Adipocyte (in vitro differentiated cells): ENCODE measurements around the gene BRK1.
A peak's percentile ranks its signal among the peaks of the same experiment; 100 is the strongest.
"Not testable (repeated sequence)": the region's sequence is repeated elsewhere in the genome, so short reads cannot be mapped to it uniquely, and the experiment has no call there.

ENCODE experiments used
- DNase-seq: peaks from one replicate; pipeline ENCODE4 v3.0.0-alpha.2; 2015; ENCODE audit warnings: low read depth
- H3K27me3 ChIP-seq: replicated peaks from 2 replicates; pipeline ENCODE4 v1.7.0; 2013; ENCODE audit warnings: mild to moderate bottlenecking, low read length, moderate library complexity; ENCODE audit not compliant: control insufficient read depth, insufficient read depth
- H3K36me3 ChIP-seq: 2 replicates; pipeline ENCODE4 v1.7.0; 2013; ENCODE audit warnings: low read length, mild to moderate bottlenecking, moderate library complexity; ENCODE audit not compliant: control insufficient read depth, insufficient read depth, severe bottlenecking
- H3K4me1 ChIP-seq: 2 replicates; pipeline ENCODE4 v1.7.0; 2013; ENCODE audit warnings: mild to moderate bottlenecking, low read length, moderate library complexity; ENCODE audit not compliant: control insufficient read depth, insufficient read depth
- H3K4me3 ChIP-seq: 2 replicates; pipeline ENCODE4 v1.7.0; 2013; ENCODE audit warnings: mild to moderate bottlenecking, low read length, moderate library complexity
- H3K9ac ChIP-seq: 2 replicates; pipeline ENCODE4 v1.7.0; 2013; ENCODE audit warnings: mild to moderate bottlenecking, low read length, moderate library complexity
- H3K9me3 ChIP-seq: 2 replicates; pipeline ENCODE4 v1.7.0; 2013; ENCODE audit warnings: mild to moderate bottlenecking, low read length, moderate library complexity; ENCODE audit not compliant: control insufficient read depth

BRK1 gene

DNA sequence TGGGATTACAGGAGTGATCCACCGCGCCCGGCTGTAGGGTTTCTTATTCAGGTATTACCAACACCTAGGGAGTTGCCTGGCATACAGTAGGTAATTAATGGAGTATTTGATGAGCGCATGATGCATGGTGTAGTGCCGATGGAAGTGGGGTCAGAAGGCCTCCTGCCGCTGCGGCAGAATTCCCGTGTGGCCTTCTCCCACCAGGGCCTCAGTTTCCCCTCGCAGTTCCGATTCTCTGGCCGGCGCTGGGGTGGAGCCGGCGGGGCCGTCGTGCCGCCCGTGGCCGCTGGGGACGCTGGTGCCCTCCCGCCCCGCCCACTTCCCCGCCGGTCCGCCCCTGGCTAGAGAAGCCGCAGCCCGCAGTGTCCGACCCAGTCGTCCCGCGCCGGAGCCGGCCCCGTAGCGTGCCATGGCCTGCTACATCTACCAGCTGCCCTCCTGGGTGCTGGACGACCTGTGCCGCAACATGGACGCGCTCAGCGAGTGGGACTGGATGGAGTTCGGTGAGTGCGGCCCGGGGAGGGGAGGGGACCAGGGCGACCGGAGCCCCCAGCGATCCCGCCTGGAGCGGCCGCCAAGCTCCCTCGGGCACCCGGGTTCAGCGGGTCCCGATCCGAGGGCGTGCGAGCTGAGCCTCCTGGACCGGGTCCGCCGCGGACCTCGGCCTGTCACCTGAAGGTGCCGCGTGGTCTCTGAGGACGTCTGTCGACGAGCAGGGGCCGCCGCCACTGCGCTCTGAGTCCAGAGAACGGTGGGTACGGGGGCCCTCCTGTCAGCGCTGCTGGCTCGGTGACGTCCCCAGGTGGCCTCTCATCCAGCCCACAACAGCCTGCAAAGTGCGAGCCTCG, 49.3 kb downstream of the BRK1 start, which contains the start of gene IRAK2:
IRAK2 (plus strand) TSS at position 374 of the 848 bp plus-strand sequence; CDS start at position 410, 36 bp downstream.
- no peaks in the 10 kb centered on the region for H3K27me3 ChIP-seq
- peak within 1 kb of the TSS; percentile 94 for H3K9ac ChIP-seq
- peak; percentile 91 for DNase-seq
- peaks cover 18% of the 10 kb centered on the region for H3K4me1 ChIP-seq
- no peaks in the 10 kb centered on the region for H3K9me3 ChIP-seq
- peak within 1 kb of the TSS; percentile 96 for H3K4me3 ChIP-seq
- no peaks in the 10 kb centered on the region for H3K36me3 ChIP-seq

DNA sequence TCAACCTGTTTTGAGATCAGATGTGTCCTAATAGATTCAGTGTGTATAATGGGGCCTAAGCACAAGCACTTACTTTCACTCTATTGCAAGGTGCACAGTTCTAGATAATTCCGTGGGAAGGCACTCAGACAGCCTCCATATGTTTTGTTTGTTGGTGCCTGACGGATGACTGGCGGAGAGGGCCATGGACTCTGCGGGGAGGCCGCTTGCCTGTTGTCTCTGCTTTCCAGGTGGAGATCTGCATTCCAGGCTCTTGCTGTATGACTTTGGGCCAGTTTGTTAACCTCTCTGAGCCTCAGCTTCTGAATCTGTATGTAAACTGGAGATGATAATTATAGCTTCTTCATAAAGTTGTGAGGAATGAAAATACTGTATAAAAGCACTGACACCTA, 50.7 kb downstream of the BRK1 start:
- Histone ChIP-seq H3K9me3 (no peaks in the 10 kb centered on the region), H3K4me3 (peak overlapping the region; percentile 14), H3K27me3 (no peaks in the 10 kb centered on the region)

DNA sequence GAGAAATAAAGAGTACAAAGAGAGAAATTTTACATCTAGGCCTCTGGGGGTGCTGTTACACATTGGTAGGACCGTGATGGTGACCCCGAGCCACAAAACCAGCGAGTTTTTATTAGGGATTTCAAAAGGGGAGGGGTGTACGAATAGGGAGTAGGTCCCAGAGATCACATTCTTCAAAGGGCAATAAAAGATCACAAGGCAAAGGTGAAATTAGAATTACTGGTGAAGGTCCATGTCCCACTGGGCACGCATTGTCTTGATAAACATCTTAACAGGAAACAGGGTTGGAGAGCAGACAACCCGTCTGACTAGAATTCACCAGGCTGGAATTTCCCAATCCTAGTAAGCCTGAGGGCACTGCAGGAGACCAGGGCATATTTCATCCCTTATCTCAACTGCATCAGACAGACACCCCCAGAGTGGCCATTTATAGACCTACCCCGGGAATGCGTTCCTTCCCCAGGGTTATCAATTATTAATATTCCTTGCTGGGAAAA, 53.6 kb downstream of the BRK1 start:
- H3K27me3 ChIP-seq: no peaks in the 10 kb centered on the region
- peaks cover 19% of the 10 kb centered on the region for H3K4me1 ChIP-seq
- H3K36me3 ChIP-seq: no peaks in the 10 kb centered on the region
- H3K4me3 ChIP-seq: no peak overlapping the region
- no peak for DNase-seq
- no peak overlapping the region for H3K9ac ChIP-seq
- no peaks in the 10 kb centered on the region for H3K9me3 ChIP-seq

More for the DNA sequence above, 50.7 kb downstream of the BRK1 start:
- peaks cover 9% of the 10 kb centered on the region for H3K4me1 ChIP-seq
- H3K9ac ChIP-seq: no peak overlapping the region
- no peak for DNase-seq
- no peaks in the 10 kb centered on the region for H3K36me3 ChIP-seq

DNA sequence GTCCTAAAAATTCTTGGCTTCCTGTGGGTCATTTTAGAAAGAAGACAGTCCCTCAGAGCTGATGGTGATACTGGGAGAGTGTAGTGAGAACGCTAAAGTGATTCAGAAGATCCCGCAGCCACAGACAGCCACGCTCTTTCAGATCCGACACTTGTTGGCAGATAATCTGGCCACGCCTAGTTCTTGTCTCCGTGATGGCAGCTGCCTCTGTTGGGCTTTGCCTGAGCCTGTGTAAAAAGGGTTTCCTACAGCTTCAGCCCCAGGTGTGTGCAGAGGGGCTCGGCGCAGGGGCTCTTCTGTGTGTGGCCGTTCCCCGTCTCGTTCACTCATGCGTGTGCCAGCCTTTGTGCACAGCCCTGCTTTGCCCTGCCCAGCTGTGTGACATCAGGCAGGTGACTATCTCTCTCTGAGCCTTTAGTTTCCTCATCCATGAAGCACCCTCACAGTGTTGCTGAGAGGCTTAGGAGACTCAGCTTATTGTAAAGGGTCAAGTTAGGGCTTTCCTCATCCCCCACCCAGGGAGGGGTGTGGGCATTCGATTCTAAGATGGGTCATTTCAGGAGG, 55.5 kb downstream of the BRK1 start:
- H3K4me3 ChIP-seq: no peak overlapping the region
- peaks cover 17% of the 10 kb centered on the region for H3K4me1 ChIP-seq
- no peaks in the 10 kb centered on the region for H3K9me3 ChIP-seq
- no peaks in the 10 kb centered on the region for H3K27me3 ChIP-seq
- H3K9ac ChIP-seq: no peak overlapping the region
- no peaks in the 10 kb centered on the region for H3K36me3 ChIP-seq
- DNase-seq: no peak

DNA sequence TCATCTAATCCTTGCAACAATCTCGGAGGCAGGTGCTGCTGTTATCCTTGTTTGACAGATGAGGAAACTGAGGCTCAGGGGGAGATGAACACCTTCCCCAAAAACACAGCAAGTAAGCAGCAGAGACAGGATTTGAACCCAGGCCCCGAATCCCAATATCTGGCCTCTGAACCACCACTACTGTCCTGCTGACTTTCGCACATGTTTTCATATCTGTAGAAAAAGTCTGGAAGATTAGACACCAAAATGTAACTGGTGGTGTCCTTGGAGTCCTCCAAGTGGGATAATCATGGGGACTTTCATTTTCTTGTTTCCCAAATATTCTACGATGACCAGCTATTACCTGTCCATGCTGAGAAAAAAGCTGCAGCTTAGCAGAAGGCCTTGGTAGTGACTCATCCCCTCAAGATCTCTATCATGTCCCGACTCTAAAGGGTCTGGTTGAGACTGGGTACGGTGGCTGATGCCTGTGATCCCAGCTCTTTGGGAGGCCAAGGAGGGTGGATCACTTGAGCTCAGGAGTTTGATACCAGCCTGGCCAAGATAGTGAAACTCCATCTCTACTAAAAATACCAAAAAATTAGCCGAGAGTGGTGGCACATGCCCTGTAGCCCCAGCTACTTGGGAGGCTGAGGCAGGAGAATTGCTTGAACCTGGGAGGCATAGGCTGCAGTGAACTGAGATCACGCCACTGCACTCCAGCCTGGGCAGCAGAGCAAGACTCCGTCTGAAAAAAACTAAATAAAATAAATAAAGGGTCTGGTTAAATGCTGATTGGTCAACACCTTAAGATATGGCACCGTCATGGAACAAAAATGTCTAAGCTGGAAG, 57.8 kb downstream of the BRK1 start:
- Histone ChIP-seq H3K36me3 (no peaks in the 10 kb centered on the region), H3K9me3 (no peaks in the 10 kb centered on the region), H3K4me3 (peak overlapping the region; percentile 33), H3K27me3 (no peaks in the 10 kb centered on the region), H3K9ac (no peak overlapping the region), H3K4me1 (peaks cover 13% of the 10 kb centered on the region)
- DNase-seq: no peak

DNA sequence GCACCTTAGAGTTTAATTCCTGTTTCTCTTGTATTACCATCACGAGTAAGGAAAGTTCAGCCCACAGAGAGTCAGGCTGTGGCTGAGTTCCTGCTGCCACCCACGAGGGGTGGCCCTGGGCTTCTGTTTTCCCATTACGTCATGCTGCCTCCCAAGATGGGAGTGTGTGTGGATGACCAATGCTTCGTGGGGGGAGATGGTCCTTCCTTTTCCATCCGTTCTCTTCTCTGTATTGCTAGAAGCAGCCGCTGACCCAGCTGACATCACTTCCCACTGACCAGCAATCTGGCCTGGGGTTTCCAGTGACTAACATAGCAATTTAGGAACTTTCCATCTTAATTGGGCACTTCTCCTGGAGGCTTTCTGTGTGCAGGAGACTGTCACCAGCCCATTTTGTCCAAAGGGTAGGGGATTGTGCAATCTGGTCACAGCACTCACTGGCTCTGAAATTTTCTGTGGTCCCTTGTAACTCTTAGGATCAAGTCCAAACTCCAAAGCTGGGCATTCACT, 58.5 kb downstream of the BRK1 start:
- H3K9me3 ChIP-seq: no peaks in the 10 kb centered on the region
- DNase-seq: peak; percentile 82

DNA sequence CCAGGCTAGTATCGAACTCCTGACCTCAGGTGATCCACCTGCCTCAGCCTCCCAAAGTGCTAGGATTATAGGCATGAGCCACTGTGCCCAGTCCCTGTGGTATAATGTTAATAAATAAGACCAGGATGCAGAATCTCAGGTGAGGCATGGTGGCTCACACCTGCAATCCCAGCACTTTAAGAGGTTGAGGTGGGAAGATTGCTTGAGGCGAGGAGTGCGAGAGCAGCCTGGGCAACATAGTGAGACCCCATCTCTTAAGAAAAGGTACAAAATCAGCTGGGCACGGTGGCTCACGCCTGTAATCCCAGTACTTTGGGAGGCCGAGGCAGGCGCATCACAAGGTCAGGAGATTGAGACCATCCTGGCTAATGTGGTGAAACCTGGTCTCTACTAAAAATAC, 59.9 kb downstream of the BRK1 start:
- H3K27me3 ChIP-seq, H3K4me3 ChIP-seq, DNase-seq, H3K36me3 ChIP-seq, H3K9me3 ChIP-seq, H3K9ac ChIP-seq: not testable (repeated sequence)
- peaks cover 13% of the 10 kb centered on the region for H3K4me1 ChIP-seq

More for the DNA sequence above, 58.5 kb downstream of the BRK1 start:
- Histone ChIP-seq H3K4me3 (peak overlapping the region; percentile 33), H3K27me3 (no peaks in the 10 kb centered on the region), H3K9ac (no peak overlapping the region), H3K4me1 (peaks cover 13% of the 10 kb centered on the region), H3K36me3 (no peaks in the 10 kb centered on the region)

DNA sequence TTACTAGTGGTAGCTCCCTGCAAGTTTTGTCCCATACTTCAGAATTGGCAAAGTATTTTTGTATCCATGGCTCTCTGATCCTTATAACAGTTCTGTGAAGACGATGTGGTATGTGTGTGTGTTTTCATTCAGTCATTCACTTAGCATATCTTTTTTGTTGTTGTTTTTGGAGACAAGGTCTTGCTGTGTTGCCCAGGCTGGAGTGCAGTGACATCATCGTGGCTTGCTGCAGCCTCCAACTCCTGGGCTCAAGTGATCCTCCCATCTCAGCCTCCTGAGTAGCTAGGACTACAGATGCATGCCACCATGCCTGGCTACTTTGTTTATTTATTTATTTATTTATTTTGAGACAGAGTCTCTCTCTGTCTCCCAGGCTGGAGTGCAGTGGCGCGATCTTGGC, 60.7 kb downstream of the BRK1 start:
- Histone ChIP-seq H3K4me1 (peaks cover 13% of the 10 kb centered on the region), H3K36me3 (peaks cover 10% of the 10 kb centered on the region)
- H3K9ac ChIP-seq, H3K9me3 ChIP-seq, H3K27me3 ChIP-seq, H3K4me3 ChIP-seq, DNase-seq: not testable (repeated sequence)
